GM19463 (cell line): ENCODE results near the gene RARRES1.

ENCODE experiments used
- ATAC-seq: cut with Tn5 transposase; IDR thresholded peaks from one replicate; pipeline ENCODE4 v1.9.1; 2021; ENCODE audit warnings: mild to moderate bottlenecking, moderate library complexity; ENCODE audit not compliant: unreplicated experiment

RARRES1 gene

GRCh38 chr3:158731938-158732855 is at the start of gene RARRES1:
Gene RARRES1 (minus strand): TSS chr3:158732457. CDS start chr3:158732415, 42 bp downstream.
- peak; percentile 73 for ATAC-seq

GRCh38 chr3:158781849-158782248 is 49.6 kb upstream of the RARRES1 start:
- no peak for ATAC-seq

GRCh38 chr3:158781191-158781590 is 48.9 kb upstream of the RARRES1 start:
- no peak for ATAC-seq

- ATAC-seq = no peak
Measured at GRCh38 chr3:158780766-158781165, 48.5 kb upstream of the RARRES1 start.

GRCh38 chr3:158777161-158777873 is 45.1 kb upstream of the RARRES1 start:
- ATAC-seq = no peak

GRCh38 chr3:158776531-158776930 is 44.3 kb upstream of the RARRES1 start:
- ATAC-seq = no peak

- peak; percentile 67 for ATAC-seq
Measured at GRCh38 chr3:158775426-158776410, 43.5 kb upstream of the RARRES1 start.

GRCh38 chr3:158774965-158775364 is 42.7 kb upstream of the RARRES1 start:
- no peak for ATAC-seq

- ATAC-seq = no peak
Measured at GRCh38 chr3:158773845-158774830, 41.9 kb upstream of the RARRES1 start.

GRCh38 chr3:158773166-158773565 is 40.9 kb upstream of the RARRES1 start:
- ATAC-seq = no peak

GRCh38 chr3:158771982-158772381 is 39.7 kb upstream of the RARRES1 start:
- no peak for ATAC-seq

GRCh38 chr3:158771577-158771976 is 39.3 kb upstream of the RARRES1 start:
- no peak for ATAC-seq

- ATAC-seq = no peak
Measured at GRCh38 chr3:158770741-158771350, 38.6 kb upstream of the RARRES1 start.

- ATAC-seq = no peak
Measured at GRCh38 chr3:158769952-158770740, 37.9 kb upstream of the RARRES1 start.

GRCh38 chr3:158769549-158769948 is 37.3 kb upstream of the RARRES1 start:
- no peak for ATAC-seq

- ATAC-seq = no peak
Measured at GRCh38 chr3:158768881-158769543, 36.8 kb upstream of the RARRES1 start.

GRCh38 chr3:158768361-158768787 is 36.1 kb upstream of the RARRES1 start:
- ATAC-seq = no peak

- no peak for ATAC-seq
Measured at GRCh38 chr3:158766364-158766763, 34.1 kb upstream of the RARRES1 start.
